K562 (cell line): ENCODE data around the gene REEP6. TPM values are rescaled to one million over a fixed set of nuclear protein-coding genes. Genes with fewer than 3 reads are reported as not detected.
A peak's percentile ranks its signal among the peaks of the same experiment; 100 is the strongest.

Experiments
- CREB1 ChIP-seq, 2 experiments: sonication (generic) in 1 of 2; formaldehyde crosslinking in 1 of 2; IDR thresholded peaks; 2 replicates each; pipeline versions ENCODE4 v1.6.1 to v1.8.0; 2012 to 2022; ENCODE audit warnings: inconsistent platforms in 1 of 2, mild to moderate bottlenecking in 1 of 2, missing genetic modification reagents in 1 of 2, moderate library complexity in 1 of 2
- FOXK1 ChIP-seq: sonication (generic); formaldehyde crosslinking; IDR thresholded peaks from 2 replicates; pipeline ENCODE4 v1.8.0; 2022; ENCODE audit warnings: missing genetic modification reagents, mild to moderate bottlenecking, borderline replicate concordance
- KDM1A ChIP-seq, 2 experiments: fragments of 450-650 bp; IDR thresholded peaks; 2 replicates each; pipeline ENCODE4 v1.6.1; 2016; ENCODE audit warnings: mild to moderate bottlenecking in 2 of 2
- MYNN ChIP-seq, 2 experiments: sonication (generic); formaldehyde crosslinking in 1 of 2; IDR thresholded peaks; 2 replicates each; pipeline versions ENCODE4 v1.5.0 to v1.6.1; 2016 to 2020; ENCODE audit warnings: antibody characterized with exemption in 1 of 2, missing genetic modification reagents in 1 of 2
- RBM25 ChIP-seq: fragments of 200-400 bp; formaldehyde crosslinking; IDR thresholded peaks from 2 replicates; pipeline ENCODE4 v1.6.1; 2018; ENCODE audit warnings: low read length, low read depth, moderate library complexity; ENCODE audit not compliant: severe bottlenecking
- RCOR1 ChIP-seq, 2 experiments: IDR thresholded peaks; 2 replicates each; pipeline ENCODE4 v1.6.1; 2012; ENCODE audit warnings: low read depth in 2 of 2, low read length in 2 of 2, borderline replicate concordance in 1 of 2, improper control_type of control experiment in 1 of 2
- RFX7 ChIP-seq: fragments of 250-450 bp; sonication (Bioruptor Pico); IDR thresholded peaks from 2 replicates; pipeline ENCODE4 v1.5.1; 2021; ENCODE audit warnings: mild to moderate bottlenecking
- TEAD1 ChIP-seq, 2 experiments: fragments of 450-650 bp in 1 of 2; sonication (generic) in 1 of 2; formaldehyde crosslinking; IDR thresholded peaks; 2 replicates each; pipeline versions ENCODE4 v1.4.0 to v1.8.0; 2020 to 2022; ENCODE audit warnings: mild to moderate bottlenecking in 2 of 2, missing genetic modification reagents in 1 of 2
- ZNF436 ChIP-seq: fragments of 250-450, 450-650 bp; sonication (Bioruptor Pico); formaldehyde crosslinking; IDR thresholded peaks from 2 replicates; pipeline ENCODE4 v1.7.0; 2020; ENCODE audit warnings: mild to moderate bottlenecking
- polyA plus RNA-seq, 8 experiments: library from polyadenylated mRNA; depleted of rRNA in 4 of 8; stranded (reverse) in 5 of 8; unstranded in 3 of 8; fragments of >200 nt; fragmentation: Nextera tagmentation in 2 of 8; fragmentation: Illumina TruSeq in 1 of 8; extraction: Ambion mirVana in 2 of 8; extraction: Trizol in 1 of 8; gene quantifications; 2 replicates each; pipeline versions ENCODE4 v1.2.1 to v1.2.3, GENCODE V29; 2011 to 2014; ENCODE audit warnings: inconsistent platforms in 1 of 8, missing spikeins in 1 of 8
- total RNA-seq, 7 experiments: library from RNA; depleted of rRNA in 6 of 7; stranded (reverse); fragments of >200 nt in 6 of 7; fragmentation: Illumina TruSeq in 2 of 7; extraction: Trizol in 2 of 7; gene quantifications; 2 replicates each; pipeline versions ENCODE4 v1.2.1 to v1.2.3, GENCODE V29; 2011 to 2021; ENCODE audit warnings: low replicate concordance in 1 of 7
- TF ChIP-seq, protein P1 (sequence below), 2 experiments: fragments of 450-650 bp; formaldehyde crosslinking in 1 of 2; IDR thresholded peaks; 2 replicates each; pipeline versions ENCODE4 v1.4.0 to v1.6.1; 2014 to 2020; ENCODE audit warnings: mild to moderate bottlenecking in 2 of 2, borderline replicate concordance in 1 of 2, low read depth in 1 of 2
- TF ChIP-seq, protein P2 (sequence below): fragments of 250-450 bp; sonication (Bioruptor Pico); IDR thresholded peaks from 2 replicates; pipeline ENCODE4 v1.5.1; 2021; ENCODE audit warnings: mild to moderate bottlenecking
- TF ChIP-seq, protein P3 (sequence below): sonication (generic); formaldehyde crosslinking; IDR thresholded peaks from 2 replicates; pipeline ENCODE4 v1.9.0; 2022; ENCODE audit warnings: mild to moderate bottlenecking, missing genetic modification reagents
- TF ChIP-seq, protein P4 (sequence below), 3 experiments: fragments of 200-800 bp in 1 of 3; sonication (Bioruptor generic) in 1 of 3; sonication (generic) in 1 of 3; formaldehyde crosslinking in 1 of 3; IDR thresholded peaks; 2 replicates each; pipeline versions ENCODE4 v1.6.1 to v1.8.0; 2016 to 2022; ENCODE audit warnings: mild to moderate bottlenecking in 2 of 3, missing compliant biosample characterization in 2 of 3, missing genetic modification characterization in 2 of 3, missing genetic modification reagents in 1 of 3

The REEP6 gene
- total and polyA plus RNA-seq, 9 of the 15 experiments (the other 6 are each of a cell fraction or from before 2014, with no cell fraction given) = 1.2 to 64.2 (median 12.7) TPM

DNA sequence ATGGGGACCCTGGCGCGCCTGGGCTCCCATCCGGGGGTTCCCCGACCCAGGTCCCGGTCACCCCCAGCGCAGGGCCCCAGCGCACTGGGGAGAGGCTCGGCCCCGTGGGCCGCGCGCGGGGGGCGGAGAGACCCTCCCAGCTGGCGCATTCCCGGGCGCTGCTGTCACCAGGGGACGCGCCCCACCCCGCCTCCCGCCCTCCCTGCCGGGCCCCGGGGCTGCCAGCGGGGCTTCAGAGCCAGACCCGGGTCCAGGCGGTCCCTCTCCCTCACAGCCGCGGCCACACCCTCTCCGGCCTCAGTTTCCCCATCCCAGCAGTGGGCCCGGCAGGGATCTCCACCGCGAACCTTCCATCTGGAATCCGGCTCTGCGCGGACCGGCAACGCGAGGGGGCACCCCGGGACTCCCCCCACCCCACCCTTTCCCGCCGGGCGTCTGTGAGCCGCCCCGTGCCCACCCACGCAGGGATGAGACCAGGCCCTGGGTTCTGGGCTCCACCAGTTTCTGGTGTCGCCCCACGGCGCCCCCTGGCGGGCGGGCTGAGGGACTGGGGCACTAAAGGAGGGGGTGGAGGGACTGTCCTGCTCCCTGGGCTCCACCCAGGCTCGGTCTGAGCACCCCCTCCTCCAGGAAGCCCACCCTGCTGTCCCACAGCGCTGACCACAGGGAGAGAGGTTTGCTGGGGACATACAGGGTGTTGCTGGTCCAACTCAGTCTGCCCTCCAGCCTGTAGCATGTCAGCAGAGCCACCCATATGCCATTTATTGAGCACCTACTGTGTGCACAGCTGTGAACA, 22.7 kb downstream of the REEP6 start (continued):
- TF ChIP-seq, protein P1, sequence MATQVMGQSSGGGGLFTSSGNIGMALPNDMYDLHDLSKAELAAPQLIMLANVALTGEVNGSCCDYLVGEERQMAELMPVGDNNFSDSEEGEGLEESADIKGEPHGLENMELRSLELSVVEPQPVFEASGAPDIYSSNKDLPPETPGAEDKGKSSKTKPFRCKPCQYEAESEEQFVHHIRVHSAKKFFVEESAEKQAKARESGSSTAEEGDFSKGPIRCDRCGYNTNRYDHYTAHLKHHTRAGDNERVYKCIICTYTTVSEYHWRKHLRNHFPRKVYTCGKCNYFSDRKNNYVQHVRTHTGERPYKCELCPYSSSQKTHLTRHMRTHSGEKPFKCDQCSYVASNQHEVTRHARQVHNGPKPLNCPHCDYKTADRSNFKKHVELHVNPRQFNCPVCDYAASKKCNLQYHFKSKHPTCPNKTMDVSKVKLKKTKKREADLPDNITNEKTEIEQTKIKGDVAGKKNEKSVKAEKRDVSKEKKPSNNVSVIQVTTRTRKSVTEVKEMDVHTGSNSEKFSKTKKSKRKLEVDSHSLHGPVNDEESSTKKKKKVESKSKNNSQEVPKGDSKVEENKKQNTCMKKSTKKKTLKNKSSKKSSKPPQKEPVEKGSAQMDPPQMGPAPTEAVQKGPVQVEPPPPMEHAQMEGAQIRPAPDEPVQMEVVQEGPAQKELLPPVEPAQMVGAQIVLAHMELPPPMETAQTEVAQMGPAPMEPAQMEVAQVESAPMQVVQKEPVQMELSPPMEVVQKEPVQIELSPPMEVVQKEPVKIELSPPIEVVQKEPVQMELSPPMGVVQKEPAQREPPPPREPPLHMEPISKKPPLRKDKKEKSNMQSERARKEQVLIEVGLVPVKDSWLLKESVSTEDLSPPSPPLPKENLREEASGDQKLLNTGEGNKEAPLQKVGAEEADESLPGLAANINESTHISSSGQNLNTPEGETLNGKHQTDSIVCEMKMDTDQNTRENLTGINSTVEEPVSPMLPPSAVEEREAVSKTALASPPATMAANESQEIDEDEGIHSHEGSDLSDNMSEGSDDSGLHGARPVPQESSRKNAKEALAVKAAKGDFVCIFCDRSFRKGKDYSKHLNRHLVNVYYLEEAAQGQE (IDR thresholded peaks at IDR 0.05; ENCODE audit: borderline replicate concordance) = peak; percentile 66
- TF ChIP-seq, protein P1 (CRISPR knock-in tag; IDR thresholded peaks at IDR 0.05; ENCODE audit: low read depth) = no peak
- peak; percentile 49; the same call in 1 of the 2 replicates for TF ChIP-seq FOXK1 (CRISPR knock-in tag)
- TF ChIP-seq, protein P2, sequence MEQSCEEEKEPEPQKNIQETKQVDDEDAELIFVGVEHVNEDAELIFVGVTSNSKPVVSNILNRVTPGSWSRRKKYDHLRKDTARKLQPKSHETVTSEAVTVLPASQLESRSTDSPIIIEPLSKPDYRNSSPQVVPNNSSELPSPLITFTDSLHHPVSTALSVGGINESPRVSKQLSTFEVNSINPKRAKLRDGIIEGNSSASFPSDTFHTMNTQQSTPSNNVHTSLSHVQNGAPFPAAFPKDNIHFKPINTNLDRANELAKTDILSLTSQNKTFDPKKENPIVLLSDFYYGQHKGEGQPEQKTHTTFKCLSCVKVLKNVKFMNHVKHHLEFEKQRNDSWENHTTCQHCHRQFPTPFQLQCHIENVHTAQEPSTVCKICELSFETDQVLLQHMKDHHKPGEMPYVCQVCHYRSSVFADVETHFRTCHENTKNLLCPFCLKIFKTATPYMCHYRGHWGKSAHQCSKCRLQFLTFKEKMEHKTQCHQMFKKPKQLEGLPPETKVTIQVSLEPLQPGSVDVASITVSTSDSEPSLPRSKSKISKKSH (CRISPR knock-in tag) = no peak
- TF ChIP-seq ZNF436 = peak; percentile 81; the same call in 1 of the 2 replicates
- peak; percentile 60 for TF ChIP-seq RBM25
- peak in 1 of 2 experiments; percentile 59; a peak in 2 of 4 replicates for TF ChIP-seq RCOR1 (IDR thresholded peaks at IDR 0.05; ENCODE audit: borderline replicate concordance in 1 of 2, low read depth in 2 of 2, low read length in 2 of 2)
- peak in 1 of 2 experiments; percentile 69; a peak in 3 of 4 replicates for TF ChIP-seq KDM1A (IDR thresholded peaks at IDR 0.05)
- TF ChIP-seq, protein P3, sequence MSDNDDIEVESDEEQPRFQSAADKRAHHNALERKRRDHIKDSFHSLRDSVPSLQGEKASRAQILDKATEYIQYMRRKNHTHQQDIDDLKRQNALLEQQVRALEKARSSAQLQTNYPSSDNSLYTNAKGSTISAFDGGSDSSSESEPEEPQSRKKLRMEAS (CRISPR knock-in tag) = 0 out of 2 replicates have a peak, but pooled peaks have one; percentile 12
- TF ChIP-seq MYNN (IDR thresholded peaks at IDR 0.05) = peak; percentile 56; the same call in 1 of the 2 replicates
- no peak for TF ChIP-seq MYNN (CRISPR knock-in tag; IDR thresholded peaks at IDR 0.05)
- no peak for TF ChIP-seq RFX7 (CRISPR knock-in tag)
- TF ChIP-seq, protein P4, sequence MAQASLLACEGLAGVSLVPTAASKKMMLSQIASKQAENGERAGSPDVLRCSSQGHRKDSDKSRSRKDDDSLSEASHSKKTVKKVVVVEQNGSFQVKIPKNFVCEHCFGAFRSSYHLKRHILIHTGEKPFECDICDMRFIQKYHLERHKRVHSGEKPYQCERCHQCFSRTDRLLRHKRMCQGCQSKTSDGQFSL (CRISPR knock-in tag; IDR thresholded peaks at IDR 0.05) = 0 out of 2 replicates have a peak, but pooled peaks have one; percentile 47
- TF ChIP-seq, protein P4 (tag; IDR thresholded peaks at IDR 0.05) = no peak
- TF ChIP-seq CREB1 (IDR thresholded peaks at IDR 0.05) = no peak
- 0 out of 2 replicates have a peak, but pooled peaks have one; percentile 26 for TF ChIP-seq CREB1 (CRISPR knock-in tag; IDR thresholded peaks at IDR 0.05)
- TF ChIP-seq TEAD1 (CRISPR knock-in tag; IDR thresholded peaks at IDR 0.05) = peak in 1 of 2 experiments; percentile 49; a peak in 1 of 4 replicates
